Measurements from ENCODE around the gene DNAAF5.
"Not testable (repeated sequence)": the region's sequence is repeated elsewhere in the genome, so short reads cannot be mapped to it uniquely, and the experiment has no call there.

The DNAAF5 gene

GRCh38 chr7:744854-745430, 18.4 kb downstream of the DNAAF5 start:
- no peak for DNase-seq (ENCODE audit: insufficient read length, low spot score)
- TF ChIP-seq POLR2A (IDR thresholded peaks at IDR 0.05; ENCODE audit: low read depth, low read length), result no peak
- FAIRE-seq, result no peak

GRCh38 chr7:745431-746154, 19.1 kb downstream of the DNAAF5 start:
- TF ChIP-seq POLR2A (IDR thresholded peaks at IDR 0.05; ENCODE audit: low read depth, low read length), result no peak
- DNase-seq (ENCODE audit: insufficient read length, low spot score) (no peak), FAIRE-seq (no peak)

GRCh38 chr7:746155-747061, 19.9 kb downstream of the DNAAF5 start:
- TF ChIP-seq POLR2A (IDR thresholded peaks at IDR 0.05; ENCODE audit: low read depth, low read length), result no peak
- no peak for FAIRE-seq
- DNase-seq (ENCODE audit: insufficient read length, low spot score), result no peak

GRCh38 chr7:747186-747585, 20.7 kb downstream of the DNAAF5 start:
- FAIRE-seq, result no peak
- no peak for TF ChIP-seq POLR2A (IDR thresholded peaks at IDR 0.05; ENCODE audit: low read depth, low read length)
- no peak for DNase-seq (ENCODE audit: insufficient read length, low spot score)

GRCh38 chr7:748446-748845, 21.9 kb downstream of the DNAAF5 start:
- no peak for TF ChIP-seq POLR2A (IDR thresholded peaks at IDR 0.05; ENCODE audit: low read depth, low read length)
- DNase-seq (ENCODE audit: insufficient read length, low spot score), result no peak
- FAIRE-seq, result no peak

- DNase-seq (ENCODE audit: insufficient read length, low spot score), result no peak
- FAIRE-seq, result no peak
- TF ChIP-seq POLR2A (IDR thresholded peaks at IDR 0.05; ENCODE audit: low read depth, low read length), result no peak
Measured at GRCh38 chr7:749140-749551, 22.6 kb downstream of the DNAAF5 start.

- no peak for FAIRE-seq
- TF ChIP-seq POLR2A (IDR thresholded peaks at IDR 0.05; ENCODE audit: low read depth, low read length), result no peak; the same call in 1 of the 2 replicates
- DNase-seq (ENCODE audit: insufficient read length, low spot score), result no peak
Measured at GRCh38 chr7:750111-750905, 23.8 kb downstream of the DNAAF5 start.

- FAIRE-seq (no peak), DNase-seq (ENCODE audit: insufficient read length, low spot score) (no peak)
- no peak for TF ChIP-seq POLR2A (IDR thresholded peaks at IDR 0.05; ENCODE audit: low read depth, low read length)
Measured at GRCh38 chr7:751826-752225, 25.3 kb downstream of the DNAAF5 start.

- DNase-seq (ENCODE audit: insufficient read length, low spot score); FAIRE-seq: not testable (repeated sequence)
Measured at GRCh38 chr7:752256-752655, 25.8 kb downstream of the DNAAF5 start.

- no peak for TF ChIP-seq POLR2A (IDR thresholded peaks at IDR 0.05; ENCODE audit: low read depth, low read length)
- no peak for FAIRE-seq
- no peak for DNase-seq (ENCODE audit: insufficient read length, low spot score)
Measured at GRCh38 chr7:753190-753589, 26.7 kb downstream of the DNAAF5 start.

GRCh38 chr7:754531-755412, 28.3 kb downstream of the DNAAF5 start:
- no peak for TF ChIP-seq POLR2A (IDR thresholded peaks at IDR 0.05; ENCODE audit: low read depth, low read length)
- FAIRE-seq, result no peak
- DNase-seq (ENCODE audit: insufficient read length, low spot score), result no peak

GRCh38 chr7:755413-755805, 28.9 kb downstream of the DNAAF5 start:
- DNase-seq (ENCODE audit: insufficient read length, low spot score) (no peak), FAIRE-seq (no peak)
- no peak for TF ChIP-seq POLR2A (IDR thresholded peaks at IDR 0.05; ENCODE audit: low read depth, low read length)
